BE2C (cell line): ENCODE measurements around the gene NDUFV1.
"Not testable (repeated sequence)": the region's sequence is repeated elsewhere in the genome, so short reads cannot be mapped to it uniquely, and the experiment has no call there.

Source experiments
- DNase-seq: peaks from one replicate; pipeline ENCODE4 v3.0.0-alpha.2; 2020
- H3K27me3 ChIP-seq: fragments of 250-450 bp; sonication (Bioruptor Pico); 2 replicates; pipeline ENCODE4 v1.5.1; 2020; ENCODE audit warnings: mild to moderate bottlenecking
- H3K36me3 ChIP-seq: fragments of 250-450 bp; sonication (Bioruptor Pico); 2 replicates; pipeline ENCODE4 v1.5.1; 2020; ENCODE audit warnings: mild to moderate bottlenecking
- H3K4me1 ChIP-seq: fragments of 250-450 bp; sonication (Bioruptor Pico); 2 replicates; pipeline ENCODE4 v1.5.1; 2020
- H3K4me3 ChIP-seq: 2 replicates; pipeline ENCODE4 v1.5.1; 2011; ENCODE audit warnings: low read depth, low read length
- H3K9me3 ChIP-seq: fragments of 250-450 bp; sonication (Bioruptor Pico); 2 replicates; pipeline ENCODE4 v1.5.1; 2020
- CTCF ChIP-seq: IDR thresholded peaks from 2 replicates; pipeline ENCODE4 v1.5.1; 2012; ENCODE audit warnings: mild to moderate bottlenecking, low read depth, low read length

NDUFV1 gene

GRCh38 chr11:67594480-67594879 lies 12.3 kb upstream of the NDUFV1 start:
- H3K9me3 ChIP-seq: 0 out of 2 replicates have a peak, but pooled peaks cover 3% of the 10 kb centered on the region
- H3K4me1 ChIP-seq: no peaks in the 10 kb centered on the region
- H3K36me3 ChIP-seq: no peaks in the 10 kb centered on the region
- TF ChIP-seq CTCF: no peak
- H3K4me3 ChIP-seq: no peak overlapping the region
- H3K27me3 ChIP-seq: peaks cover 6% of the 10 kb centered on the region; the same call in 1 of the 2 replicates
- DNase-seq: no peak

GRCh38 chr11:67596753-67597300 lies 9.9 kb upstream of the NDUFV1 start:
- DNase-seq: no peak
- Histone ChIP-seq H3K4me3 (no peak overlapping the region), H3K4me1 (no peaks in the 10 kb centered on the region), H3K36me3 (no peaks in the 10 kb centered on the region), H3K27me3 (peaks cover 15% of the 10 kb centered on the region), H3K9me3 (0 out of 2 replicates have a peak, but pooled peaks cover 3% of the 10 kb centered on the region)
- TF ChIP-seq CTCF: no peak

DNA sequence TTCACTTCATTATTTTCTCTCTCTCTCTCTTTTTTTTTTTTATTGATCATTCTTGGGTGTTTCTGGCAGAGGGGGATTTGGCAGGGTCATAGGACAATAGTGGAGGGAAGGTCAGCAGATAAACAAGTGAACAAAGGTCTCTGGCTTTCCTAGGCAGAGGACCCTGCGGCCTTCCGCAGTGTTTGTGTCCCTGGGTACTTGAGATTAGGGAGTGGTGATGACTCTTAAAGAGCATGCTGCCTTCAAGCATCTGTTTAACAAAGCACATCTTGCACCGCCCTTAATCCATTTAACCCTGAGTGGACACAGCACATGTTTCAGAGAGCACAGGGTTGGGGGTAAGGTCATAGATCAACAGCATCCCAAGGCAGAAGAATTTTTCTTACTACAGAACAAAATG lies 9.3 kb upstream of the NDUFV1 start:
- not testable (repeated sequence) for H3K36me3 ChIP-seq, H3K9me3 ChIP-seq, H3K4me3 ChIP-seq, DNase-seq, H3K4me1 ChIP-seq
- peaks cover 15% of the 10 kb centered on the region for H3K27me3 ChIP-seq

DNA sequence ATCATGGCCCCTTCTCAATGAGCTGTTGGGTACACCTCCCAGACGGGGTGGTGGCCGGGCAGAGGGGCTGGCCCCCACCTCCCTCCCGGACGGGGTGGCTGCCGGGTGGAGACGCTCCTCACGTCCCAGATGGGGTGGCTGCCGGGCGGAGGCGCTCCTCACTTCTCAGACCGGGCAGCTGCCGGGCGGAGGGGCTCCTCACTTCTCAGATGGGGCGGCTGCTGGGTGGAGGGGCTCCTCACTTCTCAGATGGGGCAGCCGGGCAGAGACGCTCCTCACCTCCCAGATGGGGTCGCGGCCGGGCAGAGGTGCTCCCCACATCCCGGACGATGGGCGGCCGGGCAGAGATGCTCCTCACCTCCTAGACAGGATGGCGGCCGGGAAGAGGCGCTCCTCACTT lies 8.8 kb upstream of the NDUFV1 start:
- not testable (repeated sequence) for DNase-seq, H3K4me1 ChIP-seq, H3K4me3 ChIP-seq, H3K36me3 ChIP-seq, H3K9me3 ChIP-seq
- H3K27me3 ChIP-seq: peaks cover 15% of the 10 kb centered on the region

- Histone ChIP-seq H3K4me3 (no peak overlapping the region), H3K9me3 (0 out of 2 replicates have a peak, but pooled peaks cover 3% of the 10 kb centered on the region), H3K4me1 (no peaks in the 10 kb centered on the region), H3K27me3 (peaks cover 15% of the 10 kb centered on the region), H3K36me3 (no peaks in the 10 kb centered on the region)
- no peak for TF ChIP-seq CTCF
- DNase-seq: no peak
Measured at GRCh38 chr11:67599149-67599548, 7.6 kb upstream of the NDUFV1 start.

DNA sequence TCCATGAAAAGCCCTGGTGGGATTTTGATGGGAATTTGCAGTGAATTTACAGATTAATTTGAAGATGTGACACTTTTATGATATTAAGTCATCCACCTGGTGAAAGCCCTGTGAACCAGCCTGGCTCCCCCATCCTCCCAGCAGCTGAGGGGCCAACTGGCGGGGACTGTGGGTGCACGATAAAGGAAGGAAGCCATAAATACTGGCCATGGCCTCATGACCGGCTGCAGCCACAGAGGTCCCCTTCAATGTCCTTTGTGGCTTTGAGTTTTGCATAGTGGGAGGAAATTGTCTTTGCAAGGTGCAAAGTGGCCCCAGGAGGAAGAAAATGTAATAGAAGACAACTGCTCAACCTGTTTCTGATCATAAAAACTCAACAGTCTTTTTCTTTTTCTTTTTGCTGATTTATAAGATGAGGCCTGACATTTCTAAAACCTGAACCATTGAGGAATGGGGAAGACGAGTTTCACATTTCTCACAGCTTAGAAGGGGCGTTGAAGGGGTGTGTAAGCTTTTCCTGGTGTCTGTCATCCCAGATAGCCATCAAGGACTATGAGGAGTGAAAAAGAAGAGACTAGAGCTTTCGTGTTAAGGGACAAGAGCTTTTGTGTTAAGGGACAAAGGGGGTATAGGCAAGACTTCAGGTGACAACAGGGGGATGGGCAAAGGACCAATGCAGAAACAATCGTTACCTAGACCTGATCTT lies 6.3 kb upstream of the NDUFV1 start:
- no peak for DNase-seq
- 0 out of 2 replicates have a peak, but pooled peaks cover 3% of the 10 kb centered on the region for H3K9me3 ChIP-seq
- no peak overlapping the region for H3K4me3 ChIP-seq
- no peaks in the 10 kb centered on the region for H3K36me3 ChIP-seq
- peaks cover 15% of the 10 kb centered on the region for H3K27me3 ChIP-seq
- no peak for TF ChIP-seq CTCF
- H3K4me1 ChIP-seq: no peaks in the 10 kb centered on the region

DNA sequence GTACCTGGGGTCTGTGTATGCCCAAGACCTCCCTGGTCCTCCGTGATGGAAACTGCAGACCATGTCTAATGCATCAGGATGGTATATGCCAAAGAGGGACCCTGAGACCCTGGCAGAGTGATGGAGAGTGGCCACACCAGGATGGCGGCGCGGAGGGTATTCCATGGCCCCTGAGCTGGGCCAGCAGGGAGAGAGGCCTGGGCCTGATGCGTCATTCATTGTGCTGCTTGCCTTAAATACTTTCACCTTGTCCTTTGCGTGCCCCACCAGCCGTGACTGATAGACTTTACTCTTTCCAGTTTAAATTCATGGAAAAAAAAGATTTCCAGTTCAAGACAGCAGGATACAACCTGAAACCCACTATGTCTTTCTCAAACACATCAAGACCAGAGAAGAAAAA lies 5.6 kb upstream of the NDUFV1 start:
- H3K4me3 ChIP-seq: no peak overlapping the region
- no peaks in the 10 kb centered on the region for H3K4me1 ChIP-seq
- TF ChIP-seq CTCF: no peak
- no peaks in the 10 kb centered on the region for H3K36me3 ChIP-seq
- 0 out of 2 replicates have a peak, but pooled peaks cover 3% of the 10 kb centered on the region for H3K9me3 ChIP-seq
- peaks cover 15% of the 10 kb centered on the region for H3K27me3 ChIP-seq
- no peak for DNase-seq

DNA sequence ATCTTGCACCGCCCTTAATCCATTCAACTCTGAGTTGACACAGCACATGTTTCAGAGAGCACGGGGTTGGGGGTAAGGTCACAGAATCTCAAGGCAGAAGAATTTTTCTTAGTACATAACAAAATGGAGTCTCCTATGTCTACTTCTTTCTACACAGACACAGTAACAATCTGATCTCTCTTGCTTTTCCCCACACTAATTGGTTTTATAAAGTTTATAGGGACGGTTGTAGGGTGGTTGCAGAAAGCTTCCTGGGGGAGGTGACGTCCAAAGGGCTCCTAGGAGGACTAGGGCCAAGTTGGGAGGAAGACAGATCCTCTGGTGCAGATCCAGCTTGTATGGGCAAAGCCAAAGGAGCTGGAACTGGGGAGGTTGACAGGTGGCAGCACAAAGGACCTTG lies 2.6 kb upstream of the NDUFV1 start:
- not testable (repeated sequence) for H3K4me1 ChIP-seq, H3K4me3 ChIP-seq, H3K9me3 ChIP-seq, DNase-seq, H3K36me3 ChIP-seq
- peaks cover 10% of the 10 kb centered on the region for H3K27me3 ChIP-seq
